Globus pallidus (tissue), 1 donor: ENCODE data around the gene ZNF335.
"Not testable (repeated sequence)": the region's sequence is repeated elsewhere in the genome, so short reads cannot be mapped to it uniquely, and the experiment has no call there.

Experiments
- DNase-seq: peaks from one replicate; pipeline ENCODE4 v3.0.0-alpha.2; 2015; ENCODE audit warnings: low spot score

The ZNF335 gene

GRCh38 chr20:46004187-46004586 is 32.2 kb upstream of the ZNF335 start:
- DNase-seq: no peak

- no peak for DNase-seq
These were observed 30.0 kb upstream of the ZNF335 start for GRCh38 chr20:46002008-46002407.

GRCh38 chr20:46001498-46001897 is 29.5 kb upstream of the ZNF335 start:
- DNase-seq: no peak

GRCh38 chr20:46000262-46000996 is 28.4 kb upstream of the ZNF335 start:
- DNase-seq: no peak

GRCh38 chr20:45999557-46000261 is 27.7 kb upstream of the ZNF335 start:
- DNase-seq: no peak

GRCh38 chr20:45998761-45999160 is 26.8 kb upstream of the ZNF335 start:
- DNase-seq: no peak

GRCh38 chr20:45998337-45998736 is 26.3 kb upstream of the ZNF335 start:
- DNase-seq: no peak

GRCh38 chr20:45997187-45997586 is 25.2 kb upstream of the ZNF335 start:
- no peak for DNase-seq

GRCh38 chr20:45995495-45996097 is 23.6 kb upstream of the ZNF335 start:
- DNase-seq: not testable (repeated sequence)

- no peak for DNase-seq
These were observed 22.9 kb upstream of the ZNF335 start for GRCh38 chr20:45994761-45995493.

GRCh38 chr20:45993197-45993951 is 21.4 kb upstream of the ZNF335 start:
- DNase-seq: no peak

- no peak for DNase-seq
These were observed 19.6 kb upstream of the ZNF335 start for GRCh38 chr20:45991616-45992015.

- DNase-seq: not testable (repeated sequence)
These were observed 16.8 kb upstream of the ZNF335 start for GRCh38 chr20:45988830-45989229.

- no peak for DNase-seq
These were observed 15.2 kb upstream of the ZNF335 start for GRCh38 chr20:45987108-45987780.

GRCh38 chr20:45985573-45985972 is 13.6 kb upstream of the ZNF335 start:
- DNase-seq: no peak

- DNase-seq: no peak
These were observed 11.3 kb upstream of the ZNF335 start for GRCh38 chr20:45983279-45983743.

- DNase-seq: no peak
These were observed 9.3 kb upstream of the ZNF335 start for GRCh38 chr20:45981261-45981660.

GRCh38 chr20:45976086-45976485 is 4.1 kb upstream of the ZNF335 start:
- no peak for DNase-seq

- DNase-seq: no peak
These were observed 3.7 kb upstream of the ZNF335 start for GRCh38 chr20:45975686-45976085.

- DNase-seq: no peak
These were observed 3.0 kb upstream of the ZNF335 start for GRCh38 chr20:45974896-45975565.
